ENCODE results near the gene SYTL3.

Gene SYTL3

DNA sequence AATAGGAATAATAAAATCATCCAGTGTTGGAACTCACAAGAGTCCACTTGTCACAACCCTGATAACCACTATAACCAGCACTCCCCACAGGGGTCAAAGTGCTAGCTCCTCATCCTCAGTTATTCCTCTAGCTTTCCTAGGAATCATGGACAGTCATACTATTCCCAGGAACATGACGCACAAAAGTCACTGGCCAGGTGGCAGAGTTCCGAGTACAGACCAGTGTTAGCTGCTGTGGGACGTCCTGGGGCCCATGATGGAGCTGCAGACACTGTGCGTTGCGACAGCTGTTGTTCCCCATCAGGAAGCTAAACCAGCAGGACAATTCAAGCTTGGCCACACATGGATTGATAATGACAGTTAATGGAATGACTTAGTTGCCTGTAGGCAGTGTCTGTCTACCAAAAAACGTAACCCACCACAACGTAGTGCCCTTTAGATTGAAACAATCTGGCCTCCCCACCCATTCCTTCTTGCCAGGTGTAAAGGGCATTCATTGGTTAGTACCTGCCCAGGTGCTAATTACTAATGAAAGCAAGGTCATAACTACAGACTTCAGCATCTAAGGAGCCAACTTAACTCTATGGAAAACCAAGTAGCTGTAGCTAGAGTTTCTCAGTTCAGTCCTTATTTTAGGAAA lies 151.9 kb downstream of the SYTL3 start:
- DNase-seq, result no peak

DNA sequence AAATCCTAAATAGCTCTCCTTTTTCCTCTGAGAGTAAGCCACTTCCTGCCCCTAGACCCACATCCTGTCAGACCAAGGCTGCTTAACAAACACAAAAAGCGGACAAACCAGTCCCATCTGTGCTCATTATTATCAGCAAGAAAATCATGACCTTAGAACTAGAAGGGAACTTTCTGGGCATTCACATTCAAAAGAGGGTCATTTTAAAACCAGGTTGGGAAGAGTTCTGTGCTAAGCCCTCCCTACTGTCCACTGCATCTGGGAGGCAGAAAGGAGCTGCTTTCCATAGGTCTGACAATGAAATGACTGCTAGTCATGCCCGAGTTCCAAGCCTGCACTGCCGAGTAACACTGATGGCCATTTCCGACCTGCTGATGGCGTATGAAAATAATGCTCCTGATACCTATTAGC lies 153.9 kb downstream of the SYTL3 start:
- peak; percentile 25 for DNase-seq

DNA sequence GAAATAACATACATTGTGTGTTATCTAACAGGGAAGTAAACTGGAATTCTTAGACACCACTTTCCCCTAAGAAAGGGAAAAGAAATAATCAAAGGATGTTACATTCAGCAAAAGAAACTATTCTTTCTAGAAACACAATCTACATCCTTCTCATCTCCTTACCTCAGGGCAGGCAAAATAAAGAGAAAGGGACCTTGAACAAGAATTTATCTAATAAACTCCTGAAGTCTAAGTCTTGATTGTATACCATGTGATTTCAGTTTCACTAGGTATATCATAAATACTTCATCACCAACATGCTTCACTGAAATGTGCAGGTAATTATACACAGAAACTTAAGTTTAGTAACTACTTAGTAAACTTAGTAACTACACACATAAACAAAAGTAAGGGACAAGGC lies 154.4 kb downstream of the SYTL3 start:
- no peak for DNase-seq

DNA sequence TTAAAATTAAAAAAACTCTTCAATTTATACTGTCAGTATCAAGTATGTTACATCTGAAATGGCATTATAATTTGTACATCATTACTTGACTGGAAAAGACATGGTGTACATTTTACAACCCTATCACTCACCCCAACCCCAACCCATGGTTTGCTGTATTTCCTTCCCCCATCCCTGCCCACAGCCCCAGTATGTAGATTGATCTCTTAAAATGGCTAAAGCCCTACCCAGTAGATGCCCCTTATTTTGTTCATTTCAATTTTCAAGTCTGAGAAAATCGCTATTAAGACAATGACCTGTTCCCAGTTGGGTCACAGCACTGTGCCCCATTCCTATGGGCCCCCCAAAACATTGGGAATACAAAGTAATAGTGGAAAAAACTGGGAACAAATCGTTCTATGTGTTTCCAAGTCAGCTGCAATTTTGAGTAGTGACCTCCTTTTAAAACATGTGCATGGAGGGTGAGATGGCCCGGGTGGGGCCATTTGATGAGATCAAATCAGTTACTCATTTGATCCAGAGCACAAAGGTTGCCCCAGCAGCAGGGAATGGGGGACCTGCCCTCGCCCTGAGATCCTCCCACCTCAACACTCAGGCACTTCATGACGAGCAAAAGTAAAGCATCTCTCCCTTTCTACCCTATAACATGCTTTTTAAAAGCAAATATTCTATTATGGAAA lies 156.0 kb downstream of the SYTL3 start:
- no peak for DNase-seq

DNA sequence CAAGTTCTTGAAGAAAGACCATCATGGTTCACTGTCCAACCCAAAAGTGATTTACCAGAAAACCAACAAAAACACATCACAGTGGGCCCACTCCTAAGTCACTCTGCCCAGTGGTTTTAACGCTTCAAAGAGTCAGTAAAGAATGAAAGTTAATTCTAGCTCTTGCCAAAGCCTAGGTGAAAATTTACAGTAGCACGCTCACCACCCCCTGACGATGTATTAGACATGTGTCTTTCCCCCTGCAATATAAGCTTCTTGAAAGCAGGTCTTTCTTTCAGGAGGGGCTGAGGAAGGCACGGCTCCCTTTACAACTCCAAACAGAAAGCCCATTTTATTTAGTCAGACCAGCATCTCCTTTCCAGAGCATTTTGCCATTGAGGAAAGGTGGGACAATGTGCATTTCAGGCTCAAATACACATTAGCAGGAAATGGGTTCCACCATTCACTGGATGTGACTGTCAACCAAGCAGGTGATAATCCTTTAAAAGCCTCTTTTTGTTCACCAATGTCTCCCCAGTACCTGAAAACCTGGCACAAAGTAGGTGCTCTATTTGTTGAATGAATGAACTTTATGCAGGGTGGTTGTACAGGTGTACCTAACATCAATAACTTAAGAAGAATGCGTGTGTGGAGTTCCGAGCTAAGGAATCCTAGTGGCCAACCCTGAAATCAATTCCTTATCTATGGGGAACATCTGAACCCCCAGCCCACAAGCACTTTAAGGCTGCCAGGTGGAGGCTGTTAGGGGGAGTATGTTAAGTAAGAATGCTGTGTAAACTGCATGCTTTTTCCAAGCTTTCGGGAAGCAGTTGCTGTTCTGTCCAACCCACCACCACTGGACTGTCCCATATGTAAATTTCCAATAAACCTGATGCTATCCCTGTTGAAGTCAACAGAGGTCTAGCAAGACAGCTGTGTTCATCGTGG lies 157.9 kb downstream of the SYTL3 start:
- no peak for DNase-seq

DNA sequence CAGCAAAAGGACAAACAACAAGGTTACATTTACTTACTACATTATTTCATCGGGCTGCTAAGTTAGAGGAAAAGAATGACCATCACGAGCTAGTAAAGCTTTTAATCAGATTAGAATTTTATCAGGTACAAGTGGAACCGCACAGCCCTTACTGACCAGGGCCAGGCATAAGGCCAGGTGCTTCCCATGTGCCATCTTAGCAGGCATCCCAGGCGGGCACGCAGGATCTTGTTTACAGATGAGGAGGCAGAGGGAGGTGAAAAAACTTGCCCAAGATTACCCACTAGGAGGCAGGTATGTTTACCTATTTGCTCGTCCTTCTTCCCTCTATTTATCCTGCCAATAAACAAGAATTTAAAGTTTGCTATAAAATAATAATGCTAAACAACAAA lies 158.6 kb downstream of the SYTL3 start:
- peak; percentile 53 for DNase-seq

DNA sequence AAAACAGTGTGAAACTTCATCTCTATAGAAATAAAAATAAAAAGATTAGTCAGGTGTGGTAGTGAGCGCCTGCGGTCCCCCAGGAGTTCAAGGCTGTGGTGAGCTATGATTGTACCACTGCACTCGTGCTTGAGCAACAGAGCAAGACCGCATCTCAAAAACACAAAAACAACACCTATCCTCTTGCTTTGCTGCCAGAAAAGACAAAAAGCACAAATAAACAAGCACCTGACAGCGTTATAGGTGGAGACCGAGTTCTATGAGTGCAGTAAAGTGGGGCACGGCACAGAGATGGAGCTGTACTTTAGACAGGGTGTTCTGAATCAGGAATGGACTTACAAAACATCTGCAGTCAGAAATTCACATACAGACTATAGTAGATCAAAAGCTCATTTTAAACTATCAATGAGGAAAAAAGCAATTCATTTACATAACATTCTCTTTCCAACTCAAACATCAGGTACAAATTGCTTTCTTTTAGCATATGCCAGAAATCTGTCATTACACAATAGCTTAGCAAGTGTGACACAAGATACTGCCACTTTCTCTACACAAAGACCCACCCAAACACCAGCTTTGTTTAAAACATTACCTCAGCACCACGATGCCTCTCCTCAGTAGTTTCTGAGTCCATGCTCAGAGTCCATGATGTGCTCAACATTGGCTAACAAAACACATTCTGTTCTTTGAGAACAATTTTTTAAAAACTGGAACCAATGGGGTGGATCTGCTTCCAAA lies 159.3 kb downstream of the SYTL3 start:
- DNase-seq, result peak; percentile 80

DNA sequence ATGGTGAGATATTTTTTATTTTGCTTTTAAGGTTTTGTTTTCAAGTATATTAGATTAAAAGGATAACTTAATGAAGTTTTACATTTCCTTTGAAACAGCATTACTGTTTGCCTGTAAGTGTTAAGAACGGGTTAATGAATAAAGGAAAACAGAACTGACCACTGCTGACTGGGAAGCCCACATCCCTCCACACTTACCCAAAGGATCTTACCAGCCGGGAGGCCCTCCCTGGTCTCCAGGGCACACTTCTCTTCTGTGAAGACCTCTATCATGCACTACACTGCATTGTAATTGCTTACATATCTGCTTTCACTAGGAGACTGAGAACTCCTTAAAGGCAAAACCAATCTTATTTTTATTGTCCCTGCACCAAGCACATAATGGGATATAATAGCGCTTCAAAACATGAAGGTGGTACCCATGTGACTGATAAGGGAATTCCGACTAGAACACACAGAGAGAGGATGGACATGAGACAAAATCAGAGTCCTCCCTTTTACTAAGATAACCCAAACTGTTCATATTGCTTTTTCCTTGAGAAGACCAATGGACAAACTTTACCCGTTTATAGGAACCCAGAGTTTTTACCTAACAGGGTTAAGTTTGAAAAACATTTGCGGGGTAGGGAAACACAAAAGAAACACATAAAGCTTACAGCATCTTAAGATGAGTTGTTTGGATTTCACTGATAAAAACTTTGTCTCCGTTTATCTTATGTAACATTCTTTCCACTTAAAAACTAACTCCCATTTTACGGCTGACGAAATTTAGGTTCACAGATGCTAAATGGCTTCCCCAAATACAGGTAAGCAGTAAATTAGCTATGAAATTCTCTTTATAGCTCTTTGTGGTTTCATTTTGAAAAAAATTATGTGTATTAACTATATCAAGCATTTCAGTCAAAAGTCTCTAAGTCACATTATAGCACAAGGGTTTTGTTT lies 160.6 kb downstream of the SYTL3 start:
- DNase-seq, result peak; percentile 11

DNA sequence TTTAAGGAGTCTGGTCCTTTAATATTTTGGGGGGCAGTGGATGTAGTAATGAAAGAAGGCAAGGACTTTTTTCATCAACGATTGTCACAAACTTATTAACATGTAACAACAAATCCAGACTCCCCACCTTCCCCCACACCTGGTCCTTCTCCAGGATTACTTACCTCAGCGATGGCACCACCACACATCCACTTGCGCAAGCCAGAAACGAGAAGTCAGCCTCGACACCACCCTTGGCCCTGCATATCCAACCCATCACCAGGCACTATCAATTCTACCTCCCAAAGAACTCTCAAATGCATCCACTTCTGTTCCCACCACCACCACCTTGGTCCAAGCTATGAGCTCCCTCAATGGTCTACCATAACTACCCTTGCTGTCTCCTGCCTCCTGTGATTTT lies 162.8 kb downstream of the SYTL3 start:
- DNase-seq, result no peak

DNA sequence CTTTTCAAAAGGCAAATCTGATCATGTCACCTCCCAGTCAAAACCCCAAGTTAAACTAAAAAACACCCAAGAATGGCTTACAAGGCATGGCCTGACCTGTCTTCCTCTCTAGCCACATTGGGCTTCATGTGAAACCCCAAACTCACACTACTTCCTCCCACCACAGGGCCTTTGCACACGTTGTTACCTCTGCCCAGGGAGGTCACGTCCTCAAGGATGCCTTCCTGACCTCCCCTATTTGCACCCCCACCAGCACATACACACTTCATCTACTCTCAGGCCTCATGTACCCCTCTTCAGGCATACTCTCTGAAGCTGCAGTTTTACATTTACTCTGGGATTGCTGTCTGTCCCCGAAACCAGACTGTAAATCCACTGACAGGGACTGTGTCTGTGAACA lies 163.2 kb downstream of the SYTL3 start:
- DNase-seq, result no peak
